Panc1 (cell line): ENCODE measurements around the gene PHF23. TPM values are rescaled to one million over a fixed set of nuclear protein-coding genes. Genes with fewer than 3 reads are reported as not detected.

Experiments
- ATAC-seq: fragments of 200-7000 bp; cut with Tn5 transposase; 2 replicates; pipeline ENCODE4 v1.9.1; 2020; ENCODE audit warnings: mild to moderate bottlenecking, moderate library complexity
- BruUV-seq: library from RNA; stranded (reverse); fragments of 400-500 nt; replicated peaks from 2 replicates; lab custom pipeline; 2021; lab: Mats Ljungman, UMichigan
- CTCF ChIA-PET: fragments of 300-600 bp; sonication (Branson Sonifier 250); formaldehyde crosslinking; loops from one replicate; lab custom pipeline; 2022; ENCODE audit warnings: antibody characterized with exemption; lab: Charles Lee
- POLR2A ChIA-PET: fragments of 300-600 bp; sonication (Branson Sonifier 250); formaldehyde crosslinking; loops from one replicate; lab custom pipeline; 2022; ENCODE audit warnings: antibody characterized with exemption; lab: Charles Lee
- DNase-seq: peaks from one replicate; pipeline ENCODE4 v3.0.0-alpha.2; 2010; ENCODE audit warnings: low read depth, low spot score
- H3K27ac ChIP-seq: 2 replicates; pipeline ENCODE4 v1.5.1; 2011; ENCODE audit warnings: mild to moderate bottlenecking, low read length, inconsistent platforms
- H3K27me3 ChIP-seq: fragments of 200-500 bp; sonication (Bioruptor generic); 2 replicates; pipeline ENCODE4 v1.6.0; 2014; ENCODE audit warnings: low read length, inconsistent platforms; ENCODE audit not compliant: control insufficient read depth, insufficient read depth
- H3K36me3 ChIP-seq: fragments of 200-500 bp; sonication (Bioruptor generic); 2 replicates; pipeline ENCODE4 v1.5.1; 2014; ENCODE audit warnings: inconsistent platforms, mild to moderate bottlenecking, low read length, moderate library complexity; ENCODE audit not compliant: control insufficient read depth, insufficient read depth
- H3K4me1 ChIP-seq: 2 replicates; pipeline ENCODE4 v1.5.1; 2011; ENCODE audit warnings: inconsistent platforms, mild to moderate bottlenecking, low read length, moderate library complexity; ENCODE audit not compliant: control insufficient read depth, insufficient read depth
- H3K4me3 ChIP-seq, 2 experiments: 2 replicates each; pipeline ENCODE4 v1.5.1; 2011 to 2012; ENCODE audit warnings: low read depth in 2 of 2, low read length in 2 of 2, mild to moderate bottlenecking in 2 of 2, inconsistent platforms in 1 of 2, moderate library complexity in 1 of 2
- H3K9me3 ChIP-seq: fragments of 200-500 bp; sonication (Bioruptor generic); 2 replicates; pipeline ENCODE4 v1.5.1; 2014; ENCODE audit warnings: low read depth, mild to moderate bottlenecking, inconsistent platforms, low read length, moderate library complexity; ENCODE audit not compliant: control insufficient read depth, insufficient read depth
- CTCF ChIP-seq: fragments of 450-650 bp; IDR thresholded peaks from 2 replicates; pipeline ENCODE4 v1.5.1; 2017; ENCODE audit warnings: mild to moderate bottlenecking
- POLR2AphosphoS5 ChIP-seq: IDR thresholded peaks from 2 replicates; pipeline ENCODE4 v1.6.1; 2012; ENCODE audit warnings: mild to moderate bottlenecking, low read depth, low read length, moderate library complexity
- REST ChIP-seq, 2 experiments: IDR thresholded peaks; 2 replicates each; pipeline ENCODE4 v1.6.1; 2011 to 2012; ENCODE audit warnings: low read depth in 2 of 2, control low read depth in 1 of 2, low read length in 1 of 2, mild to moderate bottlenecking in 1 of 2, moderate library complexity in 1 of 2; ENCODE audit not compliant: insufficient read depth in 1 of 2
- SIN3A ChIP-seq: IDR thresholded peaks from 2 replicates; pipeline ENCODE4 v1.6.1; 2012; ENCODE audit warnings: low read depth, mild to moderate bottlenecking, low read length, moderate library complexity, borderline replicate concordance; ENCODE audit not compliant: insufficient read depth
- TCF7L2 ChIP-seq: IDR thresholded peaks from 2 replicates; pipeline ENCODE4 v1.6.1; 2011; ENCODE audit warnings: mild to moderate bottlenecking, low read depth, low read length, inconsistent platforms
- in situ Hi-C: cut with HindIII; loops from 2 replicates; pipeline ENCODE4 v1.10.0; 2016; ENCODE audit warnings: low sequenced_read_pairs, low pct_unique_long_range_greater_than_20kb
- intact Hi-C: fragments of 100-400 bp; cut with micrococcal nuclease; formaldehyde crosslinking; loops from one replicate; pipeline ENCODE4 v1.10.0; 2022; ENCODE audit not compliant: unreplicated experiment
- total RNA-seq: library from RNA; stranded (reverse); gene quantifications from one replicate; pipeline ENCODE4 v1.2.1, GENCODE V29; 2021; ENCODE audit not compliant: unreplicated experiment

The PHF23 gene
- total RNA-seq, 1 experiment from 2014 or later, result 69.3 TPM

GRCh38 chr17:7261379-7262191 is 22.3 kb upstream of the PHF23 start:
- no peak for DNase-seq
- POLR2A ChIA-PET, result interaction anchor here (0.7 kb wide), 1 partner anchor 30 kb away, joined by 11 read pairs; no protein-coding TSS in a partner anchor
- Histone ChIP-seq H3K27me3 (no peaks in the 10 kb centered on the region), H3K27ac (peak overlapping the region; percentile 81), H3K9me3 (no peaks in the 10 kb centered on the region), H3K36me3 (peaks cover 3% of the 10 kb centered on the region), H3K4me1 (peaks cover 22% of the 10 kb centered on the region), H3K4me3 (peak overlapping the region; percentile 50 to 65)
- in situ Hi-C loops, result no loop called here
- no TSS peak for BruUV-seq
- ATAC-seq, result peak; percentile 36
- TF ChIP-seq REST (IDR thresholded peaks at IDR 0.05; ENCODE audit: insufficient read depth in 1 of 2, low read depth in 2 of 2, low read length in 1 of 2) (no peak), SIN3A (no peak), TCF7L2 (no peak), CTCF (no peak), POLR2AphosphoS5 (no peak)
- CTCF ChIA-PET, result no interaction called here
- intact Hi-C loops, result no loop called here

- BruUV-seq, result no TSS peak
- Histone ChIP-seq H3K27me3 (no peaks in the 10 kb centered on the region), H3K4me3 (peak overlapping the region; percentile 50 to 65), H3K9me3 (no peaks in the 10 kb centered on the region), H3K36me3 (peaks cover 3% of the 10 kb centered on the region), H3K27ac (peak overlapping the region; percentile 77), H3K4me1 (peaks cover 22% of the 10 kb centered on the region)
- TF ChIP-seq REST (IDR thresholded peaks at IDR 0.05; ENCODE audit: insufficient read depth in 1 of 2, low read depth in 2 of 2, low read length in 1 of 2) (no peak), TCF7L2 (no peak), CTCF (no peak), POLR2AphosphoS5 (no peak), SIN3A (no peak)
- ATAC-seq (peak; percentile 70), DNase-seq (no peak)
- POLR2A ChIA-PET, result no interaction called here
- in situ Hi-C loops, result no loop called here
- intact Hi-C loops, result no loop called here
- CTCF ChIA-PET, result no interaction called here
Measured at GRCh38 chr17:7260651-7261378, 21.6 kb upstream of the PHF23 start.
